M059J (cell line): ENCODE results near the gene AKAP7. TPM values are rescaled to one million over a fixed set of nuclear protein-coding genes. Genes with fewer than 3 reads are reported as not detected.
"Not testable (repeated sequence)": the region's sequence is repeated elsewhere in the genome, so short reads cannot be mapped to it uniquely, and the experiment has no call there.

Experiments used
- DNase-seq: peaks from one replicate; pipeline ENCODE4 v3.0.0-alpha.2; 2012; ENCODE audit warnings: low read depth
- total RNA-seq: library from RNA; depleted of rRNA; stranded (reverse); fragments of >200 nt; shearing (Covaris generic); gene quantifications from 2 replicates; pipeline ENCODE4 v1.2.3, GENCODE V29; 2014; rRNA removed

AKAP7 gene
- total RNA-seq, 1 experiment from 2014 or later: 6.8 TPM

- no peak for DNase-seq
Observed at GRCh38 chr6:131292145-131292938, 157.1 kb downstream of the AKAP7 start.

DNA sequence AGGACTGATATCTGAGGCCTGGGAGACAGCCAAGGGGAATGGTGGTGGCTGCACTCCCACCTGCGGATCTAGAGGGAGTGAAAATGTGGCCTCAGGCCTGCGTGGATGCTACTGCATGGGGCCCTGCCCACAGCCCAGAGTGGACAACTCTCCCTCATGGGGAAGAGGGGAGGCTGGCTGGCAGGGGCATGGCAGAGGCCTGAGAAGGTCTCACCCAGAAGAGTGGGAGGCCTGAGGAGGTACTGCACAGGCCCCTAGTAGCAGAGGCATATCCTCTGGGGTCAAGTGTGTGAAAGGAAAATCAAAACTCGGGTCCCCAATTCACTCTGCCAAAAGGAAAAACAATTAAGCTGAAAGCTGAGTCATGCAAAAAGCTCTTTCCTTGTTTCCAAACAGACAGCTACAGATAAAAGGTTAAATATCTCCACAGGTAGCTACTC lies 158.2 kb downstream of the AKAP7 start:
- peak; percentile 7 for DNase-seq

GRCh38 chr6:131295081-131295480 lies 159.8 kb downstream of the AKAP7 start:
- DNase-seq: no peak

DNA sequence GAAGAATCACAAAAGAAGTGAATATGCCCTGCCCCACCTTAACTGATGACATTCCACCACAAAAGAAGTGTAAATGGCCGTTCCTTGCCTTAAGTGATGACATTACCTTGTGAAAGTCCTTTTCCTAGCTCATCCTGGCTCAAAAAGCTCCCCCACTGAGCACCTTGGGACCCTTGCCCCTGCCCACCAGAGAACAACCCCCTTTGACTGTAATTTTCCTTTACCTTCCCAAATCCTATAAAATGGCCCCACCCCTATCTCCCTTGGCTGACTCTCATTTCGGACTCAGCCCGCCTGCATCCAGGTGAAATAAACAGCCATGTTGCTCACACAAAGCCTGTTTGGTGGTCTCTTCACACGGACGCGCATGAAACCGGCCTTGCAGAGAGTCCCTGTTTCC lies 165.6 kb downstream of the AKAP7 start:
- DNase-seq: not testable (repeated sequence)

GRCh38 chr6:131303338-131303930 lies 168.2 kb downstream of the AKAP7 start:
- no peak for DNase-seq

- DNase-seq: no peak
Observed at GRCh38 chr6:131305037-131305850, 170.0 kb downstream of the AKAP7 start.

- DNase-seq: no peak
Observed at GRCh38 chr6:131309437-131309836, 174.2 kb downstream of the AKAP7 start.

DNA sequence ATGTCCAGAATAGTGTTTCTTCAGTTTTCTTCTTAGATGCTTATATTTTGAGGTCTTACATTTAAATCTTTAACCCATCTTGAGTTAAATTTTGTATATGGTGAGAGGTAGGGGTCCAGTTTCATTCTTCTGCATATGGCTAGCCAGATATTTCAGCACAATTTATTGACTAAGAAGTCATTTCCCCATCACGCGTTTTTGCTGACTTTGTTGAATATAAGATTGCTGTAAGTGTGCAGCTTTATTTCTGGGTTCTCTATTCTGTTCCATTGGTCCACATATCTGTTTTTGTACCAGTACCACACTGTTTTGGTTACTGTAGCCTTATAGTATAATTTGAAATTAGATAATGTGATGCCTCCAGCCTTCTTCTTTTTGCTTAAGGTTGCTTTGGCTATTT lies 179.6 kb downstream of the AKAP7 start:
- DNase-seq: no peak

- no peak for DNase-seq
Observed at GRCh38 chr6:131316654-131317053, 181.4 kb downstream of the AKAP7 start.

GRCh38 chr6:131317516-131317915 lies 182.2 kb downstream of the AKAP7 start:
- peak; percentile 11 for DNase-seq

- DNase-seq: no peak
Observed at GRCh38 chr6:131321589-131321988, 186.3 kb downstream of the AKAP7 start.

DNA sequence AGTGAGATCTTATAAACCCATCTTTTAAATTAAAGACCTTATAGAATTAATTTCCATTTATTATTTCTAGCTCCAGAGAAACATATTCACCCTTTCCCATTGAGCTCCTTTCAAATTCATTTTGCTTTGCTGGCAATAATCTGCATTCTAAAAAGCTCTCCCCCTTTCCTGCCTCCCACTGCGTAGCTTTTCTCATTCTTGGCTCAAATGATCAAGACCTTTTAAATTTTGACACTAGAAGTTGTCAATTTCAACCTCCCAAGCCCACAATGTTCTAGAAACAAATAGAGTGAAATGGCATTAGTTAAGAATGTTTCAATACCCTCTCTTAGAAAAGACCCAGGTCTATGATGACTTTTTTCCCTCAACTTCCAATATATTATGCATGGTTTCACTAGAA lies 186.9 kb downstream of the AKAP7 start:
- DNase-seq: no peak

DNA sequence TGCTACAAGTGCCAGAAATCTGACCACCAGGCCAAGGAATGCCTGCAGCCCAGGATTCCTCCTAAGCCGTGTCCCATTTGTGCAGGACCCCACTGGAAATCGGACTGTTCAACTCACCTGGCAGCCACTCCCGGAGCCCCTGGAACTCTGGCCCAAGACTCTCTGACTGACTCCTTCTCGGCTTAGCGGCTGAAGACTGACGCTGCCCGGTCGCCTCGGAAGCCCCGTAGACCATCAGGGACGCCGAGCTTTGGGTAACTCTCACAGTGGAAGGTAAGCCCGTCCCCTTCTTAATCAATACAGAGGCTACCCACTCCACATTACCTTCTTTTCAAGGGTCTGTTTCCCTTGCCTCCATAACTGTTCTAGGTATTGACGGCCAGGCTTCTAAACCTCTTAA lies 190.4 kb downstream of the AKAP7 start:
- DNase-seq: not testable (repeated sequence)

GRCh38 chr6:131328727-131329126 lies 193.5 kb downstream of the AKAP7 start:
- DNase-seq: not testable (repeated sequence)

DNA sequence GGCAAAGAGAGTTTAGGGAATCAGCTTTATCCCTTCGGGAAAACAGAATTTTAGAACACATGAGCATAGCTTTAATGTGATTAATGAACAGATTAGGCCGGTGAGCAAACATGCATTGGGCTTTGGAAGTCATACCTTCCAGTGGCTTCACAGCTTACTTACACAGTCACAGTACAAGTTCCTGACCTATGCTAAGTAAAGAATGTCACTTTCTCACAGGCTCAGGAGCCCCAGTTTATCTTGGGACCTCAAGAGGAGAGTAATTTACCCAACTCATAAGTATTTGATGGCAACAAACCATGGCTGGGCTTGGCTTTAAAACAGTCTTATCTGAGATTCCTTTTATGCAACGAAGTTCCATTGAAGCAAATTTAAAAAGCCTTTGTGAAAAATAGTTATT lies 195.9 kb downstream of the AKAP7 start:
- DNase-seq: no peak

DNA sequence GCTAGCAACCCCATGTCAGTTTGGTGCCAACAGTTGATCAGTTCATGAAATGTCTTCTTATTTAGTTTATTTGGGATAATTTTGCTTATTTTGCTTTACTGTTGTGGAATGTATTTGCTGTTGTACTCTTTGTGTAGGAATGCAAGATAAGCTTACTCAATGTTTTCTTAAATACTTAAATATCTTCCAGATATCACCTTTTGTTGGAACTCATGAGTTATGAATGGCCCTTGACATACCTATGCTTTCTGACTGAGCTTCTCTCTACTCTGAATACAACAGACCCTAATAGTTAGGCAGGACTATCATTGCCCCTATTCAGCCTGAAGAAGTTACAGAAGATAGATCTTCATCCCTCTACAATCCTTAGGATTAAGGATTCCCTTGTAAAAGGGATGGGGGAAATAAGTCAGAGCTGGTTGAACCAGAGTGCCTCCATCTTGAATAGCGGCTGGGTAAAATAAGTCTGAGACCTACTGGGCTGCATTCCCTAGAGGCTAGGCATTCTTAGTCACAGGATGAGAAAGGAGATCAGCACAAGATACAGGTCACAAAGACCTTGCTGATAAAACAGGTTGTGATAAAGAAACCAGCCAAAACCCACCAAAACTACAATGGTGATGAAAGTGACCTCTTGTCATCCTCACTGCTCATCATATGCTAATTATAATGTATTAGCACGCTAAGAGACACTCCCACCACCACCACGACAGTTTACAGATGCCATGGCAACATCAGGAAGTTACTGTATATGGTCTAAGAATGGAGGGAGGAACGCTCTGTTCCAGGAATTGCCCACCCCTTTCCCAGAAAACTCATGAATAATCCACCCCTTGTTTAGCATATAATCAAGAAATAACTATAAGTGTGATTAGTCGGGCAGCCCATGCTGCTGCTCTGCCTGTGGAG lies 196.9 kb downstream of the AKAP7 start:
- DNase-seq: no peak

Other genes with a start within 250 kb of the AKAP7 start
- gene EPB41L2, start 72.2 kb upstream of the AKAP7 start, total RNA-seq: 36.1 and 43.0 TPM in 2 replicates